Dedifferentiated amniotic fluid mesenchymal stem cell (primary cell): ENCODE data around the gene PALD1.
"Not testable (repeated sequence)": the region's sequence is repeated elsewhere in the genome, so short reads cannot be mapped to it uniquely, and the experiment has no call there.

Source experiments
- DNase-seq: peaks from one replicate; pipeline ENCODE4 v3.0.0-alpha.2; 2016; ENCODE audit errors: extremely low spot score

The PALD1 gene

GRCh38 chr10:70603449-70603801 is 124.9 kb downstream of the PALD1 start:
- no peak for DNase-seq

- no peak for DNase-seq
These were observed 125.5 kb downstream of the PALD1 start for GRCh38 chr10:70604106-70604505.

- no peak for DNase-seq
These were observed 126.6 kb downstream of the PALD1 start for GRCh38 chr10:70605161-70605560.

- no peak for DNase-seq
These were observed 129.4 kb downstream of the PALD1 start for GRCh38 chr10:70607936-70608335.

GRCh38 chr10:70613941-70614340 is 135.4 kb downstream of the PALD1 start:
- no peak for DNase-seq

GRCh38 chr10:70614364-70614763 is 135.8 kb downstream of the PALD1 start:
- not testable (repeated sequence) for DNase-seq

- no peak for DNase-seq
These were observed 136.6 kb downstream of the PALD1 start for GRCh38 chr10:70615211-70615610.

GRCh38 chr10:70615784-70616522 is 137.4 kb downstream of the PALD1 start:
- DNase-seq, result no peak

- DNase-seq, result no peak
These were observed 138.2 kb downstream of the PALD1 start for GRCh38 chr10:70616761-70617160.
